Left ventricle myocardium inferior (tissue), 1 donor: ENCODE measurements around the gene SKIL. TPM values are rescaled to one million over a fixed set of nuclear protein-coding genes. Genes with fewer than 3 reads are reported as not detected.
A peak's percentile ranks its signal among the peaks of the same experiment; 100 is the strongest.

ENCODE experiments used
- DNase-seq: peaks from one replicate; pipeline ENCODE4 v3.0.0-alpha.2; 2020
- H3K27ac ChIP-seq: fragments of 200-600 bp; replicated peaks from 2 replicates; pipeline ENCODE4 v1.8.0; 2021
- H3K27me3 ChIP-seq: fragments of 200-600 bp; 2 replicates; pipeline ENCODE4 v1.8.0; 2021; ENCODE audit warnings: low read depth
- H3K36me3 ChIP-seq: fragments of 200-600 bp; 2 replicates; pipeline ENCODE4 v1.8.0; 2021
- H3K4me1 ChIP-seq: fragments of 200-600 bp; 2 replicates; pipeline ENCODE4 v1.8.0; 2021
- H3K4me3 ChIP-seq: fragments of 200-600 bp; 2 replicates; pipeline ENCODE4 v1.8.0; 2021; ENCODE audit warnings: mild to moderate bottlenecking, moderate library complexity
- H3K9me3 ChIP-seq: fragments of 200-600 bp; replicated peaks from 2 replicates; pipeline ENCODE4 v1.8.0; 2021
- intact Hi-C: fragments of 100-400 bp; cut with micrococcal nuclease; formaldehyde crosslinking; loops from one replicate; pipeline ENCODE4 v1.11.0; 2022
- total RNA-seq: library from RNA; stranded (reverse); fragmentation: NEBNext Ultra II Directional; extraction: Animal tissue kit (Norgen Biotek cat#: 25700); gene quantifications from one replicate; pipeline ENCODE4 v1.2.1, GENCODE V29; 2021
- TF ChIP-seq, protein P1 (sequence below): fragments of 200-600 bp; IDR thresholded peaks from 2 replicates; pipeline ENCODE4 v1.8.0; 2021; ENCODE audit warnings: antibody characterized with exemption, mild to moderate bottlenecking, borderline replicate concordance
- donor health status: DM: no; HTN: yes; CAD: no; lungs with severe emphysema.

The SKIL gene
- total RNA-seq, 1 donor from 2014 or later, result 21.5 TPM

DNA sequence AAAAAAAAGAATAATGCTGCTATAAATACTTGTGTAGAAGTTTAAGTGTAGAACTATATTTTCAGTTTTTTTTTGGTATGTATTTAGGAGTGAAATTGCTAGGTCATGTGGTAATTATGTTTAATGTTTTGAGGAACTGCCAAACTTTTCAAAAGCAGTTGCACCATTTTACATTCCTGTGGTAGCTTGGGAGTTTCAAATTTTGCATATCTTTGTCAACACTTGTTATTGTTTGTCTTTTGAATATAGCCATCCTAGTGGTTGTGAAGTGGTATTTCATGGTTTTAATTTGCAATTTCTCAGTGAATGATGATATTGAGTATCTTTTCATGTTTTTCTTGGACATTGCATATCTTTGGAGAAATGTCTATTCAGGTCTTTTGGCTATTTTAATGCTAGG lies 30.4 kb downstream of the SKIL start:
- TF ChIP-seq, protein P1, sequence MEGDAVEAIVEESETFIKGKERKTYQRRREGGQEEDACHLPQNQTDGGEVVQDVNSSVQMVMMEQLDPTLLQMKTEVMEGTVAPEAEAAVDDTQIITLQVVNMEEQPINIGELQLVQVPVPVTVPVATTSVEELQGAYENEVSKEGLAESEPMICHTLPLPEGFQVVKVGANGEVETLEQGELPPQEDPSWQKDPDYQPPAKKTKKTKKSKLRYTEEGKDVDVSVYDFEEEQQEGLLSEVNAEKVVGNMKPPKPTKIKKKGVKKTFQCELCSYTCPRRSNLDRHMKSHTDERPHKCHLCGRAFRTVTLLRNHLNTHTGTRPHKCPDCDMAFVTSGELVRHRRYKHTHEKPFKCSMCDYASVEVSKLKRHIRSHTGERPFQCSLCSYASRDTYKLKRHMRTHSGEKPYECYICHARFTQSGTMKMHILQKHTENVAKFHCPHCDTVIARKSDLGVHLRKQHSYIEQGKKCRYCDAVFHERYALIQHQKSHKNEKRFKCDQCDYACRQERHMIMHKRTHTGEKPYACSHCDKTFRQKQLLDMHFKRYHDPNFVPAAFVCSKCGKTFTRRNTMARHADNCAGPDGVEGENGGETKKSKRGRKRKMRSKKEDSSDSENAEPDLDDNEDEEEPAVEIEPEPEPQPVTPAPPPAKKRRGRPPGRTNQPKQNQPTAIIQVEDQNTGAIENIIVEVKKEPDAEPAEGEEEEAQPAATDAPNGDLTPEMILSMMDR, result no peak
- peaks cover 91% of the 10 kb centered on the region for H3K36me3 ChIP-seq
- H3K27me3 ChIP-seq, result no peaks in the 10 kb centered on the region
- H3K4me1 ChIP-seq, result no peaks in the 10 kb centered on the region
- H3K27ac ChIP-seq, result no peak overlapping the region
- H3K4me3 ChIP-seq, result no peak overlapping the region
- intact Hi-C loops, result no loop called here
- DNase-seq, result no peak
- no peaks in the 10 kb centered on the region for H3K9me3 ChIP-seq

DNA sequence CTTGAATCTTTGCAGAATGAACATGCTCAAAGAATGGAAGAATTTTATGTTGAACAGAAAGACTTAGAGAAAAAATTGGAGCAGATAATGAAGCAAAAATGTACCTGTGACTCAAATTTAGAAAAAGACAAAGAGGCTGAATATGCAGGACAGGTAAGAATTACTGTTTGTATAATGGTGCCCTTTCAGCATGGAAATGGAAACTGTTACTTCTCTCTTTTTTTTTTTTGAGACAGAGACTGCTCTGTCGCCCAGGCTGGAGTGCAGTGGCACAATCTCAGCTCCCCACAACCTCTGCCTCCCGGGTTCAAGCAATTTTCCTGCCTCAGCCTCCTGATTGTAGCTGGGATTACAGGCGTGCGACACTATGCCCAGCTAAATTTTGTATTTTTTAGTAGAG lies 33.6 kb downstream of the SKIL start:
- no peak overlapping the region for H3K4me3 ChIP-seq
- TF ChIP-seq, protein P1, result no peak
- H3K4me1 ChIP-seq, result no peaks in the 10 kb centered on the region
- DNase-seq, result no peak
- no peaks in the 10 kb centered on the region for H3K27me3 ChIP-seq
- H3K9me3 ChIP-seq, result no peaks in the 10 kb centered on the region
- H3K36me3 ChIP-seq, result peaks cover 68% of the 10 kb centered on the region
- intact Hi-C loops, result no loop called here
- H3K27ac ChIP-seq, result no peak overlapping the region

DNA sequence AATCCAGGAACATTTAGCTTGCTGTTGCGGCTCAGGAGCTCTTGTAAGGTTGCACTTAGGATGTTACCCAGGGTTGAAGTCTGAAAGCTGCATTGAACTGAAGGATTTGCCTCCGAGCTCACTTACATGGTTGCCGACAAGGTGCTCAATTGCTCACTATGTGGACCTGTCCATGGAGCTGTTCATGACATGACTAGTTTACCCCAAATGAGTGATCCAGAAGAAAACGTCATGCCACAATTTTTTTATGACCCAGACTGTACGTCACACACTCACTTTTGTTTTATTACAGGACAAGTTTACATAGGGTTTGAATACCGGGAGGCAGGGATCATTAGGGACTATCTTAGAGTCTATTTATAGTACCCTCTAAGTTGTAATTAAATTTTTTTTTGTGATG lies 40.2 kb downstream of the SKIL start:
- Histone ChIP-seq H3K4me3 (no peak overlapping the region), H3K27ac (no peak overlapping the region), H3K9me3 (peaks cover 4% of the 10 kb centered on the region), H3K27me3 (no peaks in the 10 kb centered on the region), H3K36me3 (peaks cover 6% of the 10 kb centered on the region), H3K4me1 (no peaks in the 10 kb centered on the region)
- intact Hi-C loops, result no loop called here
- no peak for DNase-seq
- TF ChIP-seq, protein P1, result no peak

DNA sequence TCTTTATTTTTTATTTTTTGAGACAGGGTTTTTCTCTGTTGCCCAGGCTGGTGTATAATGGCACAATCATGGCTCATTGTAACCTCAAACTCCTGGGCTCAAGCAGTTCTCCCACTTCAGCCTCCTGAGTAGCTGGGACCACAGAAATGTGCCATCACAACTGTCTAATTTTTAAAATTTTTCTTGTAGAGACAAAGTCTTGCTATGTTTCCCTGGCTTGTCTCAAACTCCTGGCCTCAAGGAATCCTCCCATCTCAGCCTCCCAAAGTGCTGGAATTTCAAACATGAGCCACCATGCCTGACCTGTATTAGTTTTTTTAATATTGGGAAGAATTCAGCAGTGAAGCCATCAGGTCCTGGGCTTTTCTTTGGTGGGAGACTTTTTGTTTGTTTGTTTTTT lies 47.6 kb downstream of the SKIL start:
- Histone ChIP-seq H3K27ac (no peak overlapping the region), H3K36me3 (no peaks in the 10 kb centered on the region), H3K27me3 (no peaks in the 10 kb centered on the region), H3K4me1 (no peaks in the 10 kb centered on the region), H3K9me3 (peaks cover 8% of the 10 kb centered on the region), H3K4me3 (no peak overlapping the region)
- intact Hi-C loops, result loop anchor here (10.0 kb wide), 1 partner anchor 100 kb away; no protein-coding TSS in a partner anchor
- TF ChIP-seq, protein P1, result no peak
- no peak for DNase-seq

DNA sequence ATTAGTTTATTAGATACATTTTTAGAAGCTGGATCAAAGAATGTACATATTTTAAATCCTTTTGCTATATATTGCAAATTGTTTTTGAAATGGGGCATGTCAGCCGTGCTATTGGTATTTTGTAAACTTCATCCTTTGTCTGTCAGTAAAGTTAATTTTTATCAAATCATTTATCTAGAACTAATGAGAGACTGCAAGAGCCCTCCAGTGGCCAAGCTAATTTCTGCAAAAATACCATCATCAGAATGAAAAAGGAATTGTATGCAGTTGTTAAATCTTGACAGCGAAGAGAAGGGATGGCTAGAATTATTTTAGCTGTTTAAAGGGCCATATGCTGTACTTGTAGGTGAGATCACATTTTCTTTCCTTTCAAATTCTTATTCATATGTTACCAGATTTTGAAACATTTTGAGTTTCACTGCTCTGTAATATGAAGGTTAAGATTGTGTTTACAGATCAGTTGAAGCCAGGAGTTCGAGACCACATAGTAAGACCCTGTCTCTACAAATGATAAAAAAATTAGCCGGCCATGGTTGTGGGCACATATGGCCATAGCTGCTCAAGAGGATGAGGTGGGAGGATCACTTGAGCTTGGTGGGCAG lies 53.0 kb downstream of the SKIL start:
- Histone ChIP-seq H3K27ac (no peak overlapping the region), H3K36me3 (no peaks in the 10 kb centered on the region), H3K4me3 (no peak overlapping the region), H3K9me3 (no peaks in the 10 kb centered on the region), H3K27me3 (no peaks in the 10 kb centered on the region), H3K4me1 (no peaks in the 10 kb centered on the region)
- no peak for DNase-seq
- intact Hi-C loops, result no loop called here
- TF ChIP-seq, protein P1, result peak; percentile 56
